ENCODE results near the gene NME9. TPM values are rescaled to one million over a fixed set of nuclear protein-coding genes. Genes with fewer than 3 reads are reported as not detected.

The NME9 gene
- total and polyA plus RNA-seq, 7 donors = 0.23 TPM; not detected in 6

DNA sequence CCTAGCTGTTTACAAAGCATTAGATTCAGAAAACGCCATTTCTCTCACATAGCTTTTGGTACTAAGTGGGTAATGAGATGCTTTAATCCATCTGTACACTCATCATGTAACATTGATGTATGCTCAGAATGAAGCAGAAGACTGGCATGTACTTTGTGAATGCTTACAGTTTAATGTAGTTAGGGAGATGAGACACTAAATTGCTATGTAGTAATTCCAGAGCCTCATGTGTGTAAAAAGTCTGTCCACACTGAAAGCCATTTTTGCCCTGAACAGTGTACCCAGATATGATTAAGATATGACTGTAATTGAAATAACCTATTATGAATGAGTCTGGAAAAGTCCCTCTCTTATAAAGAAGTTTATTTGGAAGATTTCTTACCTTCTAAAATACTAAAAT lies 76.0 kb downstream of the NME9 start:
- no peak for DNase-seq
- Histone ChIP-seq H3K4me1 (no peaks in the 10 kb centered on the region), H3K36me3 (peaks cover 0 to 6% (median 1%) of the 10 kb centered on the region in 4 donors), H3K9me3 (no peaks in the 10 kb centered on the region), H3K27me3 (no peaks in the 10 kb centered on the region), H3K4me3 (no peak overlapping the region), H3K27ac (no peak overlapping the region)
- intact Hi-C loops (cut with DNase I) = no loop called here
- 93 to 97% methylated on average over 1 of the region's 1 CpG for WGBS, 2 donors
- no peak for TF ChIP-seq POLR2A (IDR thresholded peaks at IDR 0.05)
- TF ChIP-seq EP300 (IDR thresholded peaks at IDR 0.05) = no peak
- TF ChIP-seq, protein P1, sequence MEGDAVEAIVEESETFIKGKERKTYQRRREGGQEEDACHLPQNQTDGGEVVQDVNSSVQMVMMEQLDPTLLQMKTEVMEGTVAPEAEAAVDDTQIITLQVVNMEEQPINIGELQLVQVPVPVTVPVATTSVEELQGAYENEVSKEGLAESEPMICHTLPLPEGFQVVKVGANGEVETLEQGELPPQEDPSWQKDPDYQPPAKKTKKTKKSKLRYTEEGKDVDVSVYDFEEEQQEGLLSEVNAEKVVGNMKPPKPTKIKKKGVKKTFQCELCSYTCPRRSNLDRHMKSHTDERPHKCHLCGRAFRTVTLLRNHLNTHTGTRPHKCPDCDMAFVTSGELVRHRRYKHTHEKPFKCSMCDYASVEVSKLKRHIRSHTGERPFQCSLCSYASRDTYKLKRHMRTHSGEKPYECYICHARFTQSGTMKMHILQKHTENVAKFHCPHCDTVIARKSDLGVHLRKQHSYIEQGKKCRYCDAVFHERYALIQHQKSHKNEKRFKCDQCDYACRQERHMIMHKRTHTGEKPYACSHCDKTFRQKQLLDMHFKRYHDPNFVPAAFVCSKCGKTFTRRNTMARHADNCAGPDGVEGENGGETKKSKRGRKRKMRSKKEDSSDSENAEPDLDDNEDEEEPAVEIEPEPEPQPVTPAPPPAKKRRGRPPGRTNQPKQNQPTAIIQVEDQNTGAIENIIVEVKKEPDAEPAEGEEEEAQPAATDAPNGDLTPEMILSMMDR (IDR thresholded peaks at IDR 0.05) = no peak
- TF ChIP-seq POLR2AphosphoS5 (IDR thresholded peaks at IDR 0.05) = no peak

Other genes with a start within 250 kb of the NME9 start
- gene DZIP1L, start 214.2 kb downstream of the NME9 start, total RNA-seq = 10 to 100 TPM; 11.2 to 33.0 (median 23.7) TPM
- gene DZIP1L, start 214.2 kb downstream of the NME9 start, polyA plus RNA-seq = 1 to 10 TPM in 2 of 3 donors, not detected in 1; 1.2 to 1.7 TPM
- not detected for gene A4GNT, start 197.5 kb downstream of the NME9 start, total RNA-seq
- not detected for gene A4GNT, start 197.5 kb downstream of the NME9 start, polyA plus RNA-seq
- gene DBR1, start 154.9 kb downstream of the NME9 start, total RNA-seq = 10 to 100 TPM in 2 of 4 donors, 1 to 10 TPM in 2; 9.6 to 15.1 (median 11.1) TPM
- gene DBR1, start 154.9 kb downstream of the NME9 start, polyA plus RNA-seq = 1 to 10 TPM; 6.6 to 7.6 (median 6.9) TPM
- gene ARMC8, start 142.6 kb downstream of the NME9 start, total RNA-seq = 10 to 100 TPM; 67.6 to 75.0 (median 69.0) TPM
- 10 to 100 TPM; 12.0 to 25.7 (median 16.1) TPM for gene ARMC8, start 142.6 kb downstream of the NME9 start, polyA plus RNA-seq
- 10 to 100 TPM; 24.4 to 36.8 (median 30.0) TPM for gene MRAS, start 18.7 kb upstream of the NME9 start, total RNA-seq
- 10 to 100 TPM in 1 of 3 donors, 1 to 10 TPM in 2; 3.5 to 14.8 (median 7.2) TPM for gene MRAS, start 18.7 kb upstream of the NME9 start, polyA plus RNA-seq
- gene ESYT3, start 104.8 kb upstream of the NME9 start, total RNA-seq = 10 to 100 TPM; 15.1 to 19.4 (median 17.2) TPM
- under 1 TPM; 0.23 to 0.63 (median 0.60) TPM for gene ESYT3, start 104.8 kb upstream of the NME9 start, polyA plus RNA-seq

All from sigmoid colon (tissue), 7 donors.